ENCODE data around the gene EPHB1. TPM values are rescaled to one million over a fixed set of nuclear protein-coding genes. Genes with fewer than 3 reads are reported as not detected.

Gene EPHB1
- polyA plus RNA-seq, 1 donor from 2014 or later: 18.7 TPM

- no peak overlapping the region for H3K9ac ChIP-seq (ENCODE audit: low read length)
- H3K36me3 ChIP-seq (ENCODE audit: insufficient read depth, low read length): no peaks in the 10 kb centered on the region
- no peaks in the 10 kb centered on the region for H3K27me3 ChIP-seq (ENCODE audit: insufficient read depth, low read depth, low read length)
- no peak overlapping the region for H3K4me3 ChIP-seq (ENCODE audit: low read length)
- no peaks in the 10 kb centered on the region for H3F3A ChIP-seq (ENCODE audit: insufficient read depth, low read length, poor library complexity, severe bottlenecking)
- H3K27ac ChIP-seq (ENCODE audit: low read length): no peak overlapping the region
- H4K20me1 ChIP-seq (ENCODE audit: insufficient read depth): no peaks in the 10 kb centered on the region
- H3K9me2 ChIP-seq (ENCODE audit: insufficient read depth, low read length): no peaks in the 10 kb centered on the region
- no peak overlapping the region for H3K4me2 ChIP-seq (ENCODE audit: low read length)
- H3K9me3 ChIP-seq (ENCODE audit: low read length): no peaks in the 10 kb centered on the region
- no peak overlapping the region for H2AFZ ChIP-seq (ENCODE audit: low read depth, low read length)
- H3K79me2 ChIP-seq (replicated peaks; ENCODE audit: insufficient read depth, low read length): peaks cover 17% of the 10 kb centered on the region
- no peak for TF ChIP-seq REST (IDR thresholded peaks at IDR 0.05; ENCODE audit: borderline replicate concordance)
Measured at GRCh38 chr3:134852132-134852531, 57.1 kb downstream of the EPHB1 start.

GRCh38 chr3:134852893-134853351, 57.9 kb downstream of the EPHB1 start:
- H3K9me2 ChIP-seq (ENCODE audit: insufficient read depth, low read length): no peaks in the 10 kb centered on the region
- no peaks in the 10 kb centered on the region for H3K36me3 ChIP-seq (ENCODE audit: insufficient read depth, low read length)
- no peaks in the 10 kb centered on the region for H3K9me3 ChIP-seq (ENCODE audit: low read length)
- no peaks in the 10 kb centered on the region for H3K27me3 ChIP-seq (ENCODE audit: insufficient read depth, low read depth, low read length)
- peaks cover 9% of the 10 kb centered on the region for H3K79me2 ChIP-seq (replicated peaks; ENCODE audit: insufficient read depth, low read length)
- no peak overlapping the region for H3K27ac ChIP-seq (ENCODE audit: low read length)
- no peak overlapping the region for H3K9ac ChIP-seq (ENCODE audit: low read length)
- H3F3A ChIP-seq (ENCODE audit: insufficient read depth, low read length, poor library complexity, severe bottlenecking): no peaks in the 10 kb centered on the region
- H4K20me1 ChIP-seq (ENCODE audit: insufficient read depth): no peaks in the 10 kb centered on the region
- no peak overlapping the region for H3K4me3 ChIP-seq (ENCODE audit: low read length)
- no peak for TF ChIP-seq MXI1 (conservative IDR thresholded peaks at IDR 0.05; ENCODE audit: poor library complexity, severe bottlenecking)
- no peak for TF ChIP-seq EP300 (conservative IDR thresholded peaks at IDR 0.05; ENCODE audit: poor library complexity, severe bottlenecking)
- no peak for TF ChIP-seq TAF1 (IDR thresholded peaks at IDR 0.05; ENCODE audit: low read depth)
- TF ChIP-seq RAD21 (conservative IDR thresholded peaks at IDR 0.05): no peak
- no peak for TF ChIP-seq POLR2AphosphoS5 (IDR thresholded peaks at IDR 0.05)
- TF ChIP-seq EZH2 (IDR thresholded peaks at IDR 0.05; ENCODE audit: borderline replicate concordance, insufficient read depth, low read length, poor library complexity, severe bottlenecking): no peak
- no peak for TF ChIP-seq SMC3 (conservative IDR thresholded peaks at IDR 0.05; ENCODE audit: poor library complexity)
- TF ChIP-seq REST (IDR thresholded peaks at IDR 0.05; ENCODE audit: borderline replicate concordance): no peak
- TF ChIP-seq CTCF (IDR thresholded peaks at IDR 0.05; ENCODE audit: poor library complexity, severe bottlenecking): no peak
- no peak overlapping the region for H2AFZ ChIP-seq (ENCODE audit: low read depth, low read length)
- H3K4me2 ChIP-seq (ENCODE audit: low read length): no peak overlapping the region
